ENCODE results near the gene KMT2A.
A peak's percentile ranks its signal among the peaks of the same experiment; 100 is the strongest.

The KMT2A gene

GRCh38 chr11:118532852-118533768, 96.8 kb downstream of the KMT2A start:
- no peak for DNase-seq (ENCODE audit: low read depth in 2 of 3, low spot score in 1 of 3)

GRCh38 chr11:118533769-118534729, 97.8 kb downstream of the KMT2A start:
- no peak for DNase-seq (ENCODE audit: low read depth in 2 of 3, low spot score in 1 of 3)

GRCh38 chr11:118535261-118535660, 99.0 kb downstream of the KMT2A start:
- no peak for DNase-seq (ENCODE audit: low read depth in 2 of 3, low spot score in 1 of 3)

GRCh38 chr11:118536726-118537125, 100.4 kb downstream of the KMT2A start:
- no peak for DNase-seq (ENCODE audit: low read depth in 2 of 3, low spot score in 1 of 3)

GRCh38 chr11:118537409-118537980, 101.2 kb downstream of the KMT2A start:
- DNase-seq (ENCODE audit: low read depth in 2 of 3, low spot score in 1 of 3): no peak

GRCh38 chr11:118544010-118544646, 107.8 kb downstream of the KMT2A start:
- no peak for DNase-seq (ENCODE audit: low read depth in 2 of 3, low spot score in 1 of 3)

- DNase-seq (ENCODE audit: low read depth in 2 of 3, low spot score in 1 of 3): no peak
Observed at GRCh38 chr11:118544647-118545010, 108.3 kb downstream of the KMT2A start.

GRCh38 chr11:118545533-118545932, 109.2 kb downstream of the KMT2A start:
- DNase-seq (ENCODE audit: low read depth in 2 of 3, low spot score in 1 of 3): no peak

- no peak for DNase-seq (ENCODE audit: low read depth in 2 of 3, low spot score in 1 of 3)
Observed at GRCh38 chr11:118547132-118547531, 110.8 kb downstream of the KMT2A start.

- no peak for DNase-seq (ENCODE audit: low read depth in 2 of 3, low spot score in 1 of 3)
Observed at GRCh38 chr11:118552341-118552740, 116.0 kb downstream of the KMT2A start.

GRCh38 chr11:118560806-118561205, 124.5 kb downstream of the KMT2A start:
- DNase-seq (ENCODE audit: low read depth in 2 of 3, low spot score in 1 of 3): no peak

- DNase-seq (ENCODE audit: low read depth in 2 of 3, low spot score in 1 of 3): no peak
Observed at GRCh38 chr11:118565051-118565450, 128.8 kb downstream of the KMT2A start.

- no peak for DNase-seq (ENCODE audit: low read depth in 2 of 3, low spot score in 1 of 3)
Observed at GRCh38 chr11:118569670-118570069, 133.4 kb downstream of the KMT2A start.

GRCh38 chr11:118570787-118571186, 134.5 kb downstream of the KMT2A start:
- DNase-seq (ENCODE audit: low read depth in 2 of 3, low spot score in 1 of 3): no peak

GRCh38 chr11:118571701-118572060, 135.4 kb downstream of the KMT2A start:
- DNase-seq (ENCODE audit: low read depth in 2 of 3, low spot score in 1 of 3): peak in 2 of 3 donors; percentile 9 to 14

GRCh38 chr11:118572061-118572980, 136.0 kb downstream of the KMT2A start, which contains the start of gene ARCN1:
Gene ARCN1 (plus strand): TSS chr11:118572409. CDS start chr11:118572548, 139 bp downstream.
- DNase-seq (ENCODE audit: low read depth in 2 of 3, low spot score in 1 of 3): peak; percentile 59 to 69 (median 65)

- DNase-seq (ENCODE audit: low read depth in 2 of 3, low spot score in 1 of 3): peak in 1 of 3 donors; percentile 17
Observed at GRCh38 chr11:118572981-118573550, 136.8 kb downstream of the KMT2A start.

- DNase-seq (ENCODE audit: low read depth in 2 of 3, low spot score in 1 of 3): no peak
Observed at GRCh38 chr11:118574636-118575035, 138.3 kb downstream of the KMT2A start.

All from stimulated activated CD4-positive, alpha-beta T cell treated with anti-CD3 and anti-CD28 coated beads, Interleukin-12 subunit alpha, Interleukin-12 subunit beta, amount 100 ng/mL, for 48 hours (primary cell).